GM18909 (cell line): Measurements from ENCODE around the gene DICER1.

Source experiments
- ATAC-seq: cut with Tn5 transposase; IDR thresholded peaks from one replicate; pipeline ENCODE4 v1.9.1; 2021; ENCODE audit warnings: mild to moderate bottlenecking; ENCODE audit not compliant: unreplicated experiment, poor library complexity

DICER1 gene

DNA sequence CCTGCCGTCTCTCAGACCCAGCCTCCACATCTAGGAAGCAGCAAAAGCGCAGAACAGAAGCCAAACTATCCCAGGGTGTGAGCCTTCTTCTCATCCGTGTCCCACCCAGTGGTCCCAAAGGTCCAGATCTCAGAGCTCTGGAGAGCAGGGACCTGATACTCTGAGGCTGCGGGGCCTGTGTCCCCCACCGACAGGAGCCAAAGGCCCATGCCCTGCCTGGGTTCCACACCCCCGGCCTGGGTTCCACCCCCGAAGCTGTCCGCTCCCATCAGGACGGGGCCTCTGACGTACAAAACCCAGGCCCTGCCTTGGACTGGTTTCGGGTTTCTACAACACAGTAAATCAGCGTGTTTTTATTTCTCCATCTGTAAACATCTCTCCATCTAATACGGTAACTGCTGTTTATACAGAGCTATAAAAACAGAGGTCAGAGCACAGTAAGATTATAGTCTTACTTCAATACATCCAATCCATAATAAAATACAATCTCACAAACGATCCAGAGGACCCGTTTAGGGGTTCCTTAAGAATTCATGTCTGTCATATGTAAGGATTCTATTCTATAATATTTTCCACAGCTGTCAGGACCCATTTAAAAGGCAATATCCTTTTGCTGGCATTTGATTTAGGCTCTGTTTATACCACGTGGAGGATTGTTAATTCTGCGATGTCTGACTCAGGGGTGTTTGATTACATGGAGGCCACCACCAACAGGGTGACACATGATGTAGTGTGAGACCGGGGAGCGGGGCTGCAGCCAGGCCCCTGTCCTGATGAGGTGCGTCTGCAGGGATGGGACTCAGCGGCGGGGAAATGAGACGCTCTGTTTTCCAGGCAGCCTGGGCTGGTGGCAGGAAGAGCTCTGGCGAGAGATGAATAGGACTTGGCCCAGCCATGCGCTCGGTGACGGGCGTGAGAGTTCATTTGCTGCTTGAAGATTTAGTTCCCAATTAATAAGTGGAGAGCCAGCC lies 110.3 kb downstream of the DICER1 start:
- no peak for ATAC-seq

GRCh38 chr14:95045836-95046430 lies 111.4 kb downstream of the DICER1 start:
- no peak for ATAC-seq

GRCh38 chr14:95045106-95045701 lies 112.1 kb downstream of the DICER1 start:
- ATAC-seq, result no peak

- no peak for ATAC-seq
Observed at GRCh38 chr14:95044463-95045105, 112.7 kb downstream of the DICER1 start.

- no peak for ATAC-seq
Observed at GRCh38 chr14:95043732-95044462, 113.4 kb downstream of the DICER1 start.

DNA sequence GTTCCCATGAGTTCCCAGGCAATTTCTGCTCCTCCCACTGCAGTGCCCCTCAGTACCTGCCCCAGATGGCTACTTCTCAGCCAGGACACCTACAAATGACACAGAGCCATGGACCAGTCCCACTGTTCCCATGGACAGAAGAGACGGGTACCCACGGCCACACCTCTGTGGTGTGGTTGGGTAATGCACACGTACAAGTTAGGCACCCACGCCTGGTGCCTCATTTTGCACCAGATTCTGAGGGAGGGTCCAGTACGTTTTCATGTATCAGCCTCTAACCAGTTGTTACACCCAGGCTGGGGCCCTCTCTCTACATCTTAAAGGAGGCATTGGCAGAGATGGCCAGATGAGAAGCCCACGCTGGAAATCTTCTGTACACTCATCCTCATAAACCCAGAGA lies 114.0 kb downstream of the DICER1 start:
- ATAC-seq, result no peak

DNA sequence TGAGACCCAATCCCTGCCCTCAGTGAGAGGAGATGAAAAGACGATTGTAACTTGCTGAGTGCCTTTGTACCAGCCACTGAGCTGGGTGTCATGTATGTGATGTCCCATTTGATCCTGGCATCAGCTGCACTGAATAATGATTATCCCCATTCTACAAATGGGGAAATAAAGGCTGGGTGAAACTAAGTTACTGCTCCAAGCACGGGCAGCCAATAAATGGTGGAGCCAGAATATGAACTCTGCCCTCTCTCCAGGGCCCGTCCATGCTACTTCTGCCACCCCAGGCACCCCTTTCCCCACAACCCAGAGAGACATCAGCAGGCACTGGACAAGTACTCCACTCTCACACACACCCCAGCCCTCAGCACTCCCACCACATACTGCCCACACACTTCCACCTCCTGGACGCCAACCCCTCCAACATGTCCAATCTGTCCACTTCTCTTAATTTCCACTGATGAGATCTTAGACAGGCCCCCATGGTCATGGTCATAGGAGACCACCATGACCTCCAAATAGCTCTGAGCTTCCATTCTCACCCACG lies 115.8 kb downstream of the DICER1 start:
- no peak for ATAC-seq

DNA sequence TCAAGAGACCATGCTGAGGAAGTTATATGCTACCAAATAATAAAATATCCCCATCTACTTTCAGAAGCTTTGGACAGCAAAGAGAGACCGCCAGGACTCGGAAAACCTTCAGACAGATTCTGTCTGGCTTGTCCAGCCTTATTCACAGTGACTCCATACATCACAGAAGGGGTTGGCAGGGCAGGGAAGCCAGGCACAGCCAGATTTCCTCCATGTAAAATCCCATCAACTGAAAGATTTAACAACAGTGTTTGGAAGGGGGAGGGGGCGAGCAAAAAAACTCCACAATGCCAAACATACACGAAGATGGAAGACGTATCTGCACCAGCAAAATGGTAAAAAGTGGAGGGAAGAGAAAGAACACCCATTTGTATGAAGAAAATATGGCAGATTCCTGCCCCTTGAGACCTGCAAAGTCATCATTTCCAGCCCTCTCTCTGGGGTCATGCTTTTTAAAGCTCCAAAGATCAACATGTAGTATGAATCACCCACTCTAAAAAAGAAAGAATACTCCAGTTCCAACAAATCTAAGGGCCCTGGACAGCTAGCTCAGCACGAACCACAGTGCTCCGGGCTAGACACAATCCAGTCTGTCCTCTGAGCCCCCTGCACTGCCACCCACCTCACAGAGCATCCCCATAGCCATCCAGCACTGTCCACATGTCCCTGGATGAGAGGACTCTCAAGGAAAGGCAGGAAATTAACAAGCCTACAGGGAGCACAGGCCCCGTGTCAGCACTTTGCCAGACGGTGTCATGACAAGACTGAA lies 116.4 kb downstream of the DICER1 start:
- no peak for ATAC-seq

GRCh38 chr14:95039993-95040348 lies 117.4 kb downstream of the DICER1 start:
- no peak for ATAC-seq

- ATAC-seq, result no peak
Observed at GRCh38 chr14:95039259-95039992, 117.9 kb downstream of the DICER1 start.

DNA sequence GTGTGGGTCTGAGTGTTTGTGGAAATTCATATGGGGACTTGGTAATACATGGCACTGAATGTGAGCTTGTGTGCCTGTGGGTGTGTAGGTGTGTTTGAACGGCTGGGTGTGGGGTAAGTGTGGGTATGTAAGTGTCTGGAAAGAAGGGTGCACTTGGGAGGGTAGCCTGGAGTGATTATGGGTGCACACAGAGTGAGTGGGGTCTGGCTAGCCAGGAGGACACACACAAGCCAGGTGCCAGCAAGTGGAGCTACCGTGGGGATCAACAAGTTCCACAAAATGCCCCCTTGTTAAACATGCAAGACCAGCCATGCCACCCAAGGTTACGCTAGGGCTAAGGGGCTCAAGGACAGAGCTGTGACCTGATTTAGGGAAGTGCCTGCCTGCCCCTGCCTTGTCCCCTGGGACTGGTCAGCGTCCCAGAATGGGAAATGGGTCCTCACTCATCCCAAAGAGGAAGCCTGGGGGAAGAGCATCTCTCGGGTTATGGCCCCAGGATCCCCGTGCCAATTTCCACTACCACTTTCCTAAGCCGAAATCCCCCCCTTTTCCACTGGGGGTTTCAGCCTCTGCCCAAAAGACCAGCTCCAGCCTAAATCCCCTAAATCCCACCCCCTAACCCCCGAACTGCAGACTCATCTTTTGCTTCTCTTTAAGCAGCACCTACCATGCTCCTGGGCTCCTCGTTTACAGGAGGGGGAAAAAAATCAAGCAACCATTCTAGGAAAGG lies 118.6 kb downstream of the DICER1 start:
- ATAC-seq, result no peak

- ATAC-seq, result no peak
Observed at GRCh38 chr14:95037273-95037672, 120.1 kb downstream of the DICER1 start.
